ENCODE measurements around the gene RGS7. TPM values are rescaled to one million over a fixed set of nuclear protein-coding genes. Genes with fewer than 3 reads are reported as not detected.
"Not testable (repeated sequence)": the region's sequence is repeated elsewhere in the genome, so short reads cannot be mapped to it uniquely, and the experiment has no call there.

RGS7 gene
- total and polyA plus RNA-seq, 7 experiments from 2014 or later: not detected

DNA sequence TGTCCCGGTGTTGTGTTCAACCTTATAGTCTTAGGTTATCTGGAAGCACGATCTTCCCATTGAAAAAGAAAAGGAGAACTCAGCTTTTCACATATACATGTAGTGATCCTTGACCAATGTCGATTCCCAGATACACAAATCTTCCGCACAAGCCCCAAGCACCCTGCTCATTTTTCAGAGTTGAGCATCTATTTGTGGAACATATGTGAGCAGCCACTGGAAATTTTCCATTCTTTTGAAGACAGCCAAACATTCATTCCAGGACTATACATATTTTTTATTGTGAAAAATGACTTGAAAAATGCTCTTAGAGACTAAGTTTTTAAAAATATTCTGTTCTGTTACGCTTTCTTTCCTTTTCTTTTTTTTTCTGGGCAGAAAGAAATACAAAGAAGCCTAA, 371.9 kb downstream of the RGS7 start:
- intact Hi-C loops (cut with micrococcal nuclease): no loop called here
- DNase-seq (no peak), ATAC-seq (no peak)
- Histone ChIP-seq H3K4me3 (ENCODE audit: low read length) (no peak overlapping the region), H3K4me1 (ENCODE audit: control insufficient read depth in 2 of 2, insufficient read depth in 2 of 2, low read length in 2 of 2) (no peaks in the 10 kb centered on the region), H3K9me3 (ENCODE audit: control insufficient read depth in 2 of 3, low read length in 3 of 3) (no peaks in the 10 kb centered on the region), H3K27ac (ENCODE audit: low read depth, low read length) (no peak overlapping the region), H3K27me3 (ENCODE audit: control insufficient read depth in 2 of 2, insufficient read depth in 2 of 2, low read length in 2 of 2) (no peaks in the 10 kb centered on the region), H3K36me3 (ENCODE audit: control insufficient read depth in 2 of 3, insufficient read depth in 3 of 3, low read length in 3 of 3) (no peaks in the 10 kb centered on the region)
- ChIA-PET POLR2A (no interaction called here), CTCF (no interaction called here)
- Mint-ChIP-seq H3K4me1 (no peaks in the 10 kb centered on the region), H3K36me3 (peaks cover 0 to 4% (median 0%) of the 10 kb centered on the region in 5 donors), H3K27ac (no peak overlapping the region), H3K27me3 (no peaks in the 10 kb centered on the region), H3K9me3 (peaks cover 0 to 7% (median 2%) of the 10 kb centered on the region in 11 donors), H3K4me3 (no peak overlapping the region)

DNA sequence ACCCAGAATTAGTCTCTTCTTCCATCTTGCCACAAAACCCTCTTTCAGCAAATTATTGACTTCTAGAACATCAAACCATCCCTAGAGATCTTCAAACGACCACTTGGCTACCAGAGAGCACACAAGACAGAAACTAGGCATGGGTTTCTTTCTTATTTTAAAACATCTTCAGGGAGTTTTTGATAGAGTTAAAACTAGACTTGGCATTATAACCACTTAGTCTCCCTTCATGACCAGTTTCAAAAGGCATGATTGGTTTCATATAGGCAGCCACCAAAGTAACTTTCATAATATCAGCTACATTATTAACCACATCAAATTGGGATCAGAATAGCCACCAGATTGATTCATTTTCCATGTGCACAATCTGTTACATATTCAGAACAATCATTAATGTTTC, 376.7 kb downstream of the RGS7 start:
- ChIA-PET CTCF (no interaction called here), POLR2A (no interaction called here)
- H3K36me3 Mint-ChIP-seq: peaks cover 0 to 4% (median 0%) of the 10 kb centered on the region in 5 donors

GRCh38 chr1:240976685-240977084, 380.3 kb downstream of the RGS7 start:
- POLR2A ChIA-PET: no interaction called here
- H3K4me1 Mint-ChIP-seq: no peaks in the 10 kb centered on the region

More for the DNA sequence above, 376.7 kb downstream of the RGS7 start:
- Histone ChIP-seq H3K9me3 (ENCODE audit: control insufficient read depth in 2 of 3, low read length in 3 of 3) (no peaks in the 10 kb centered on the region), H3K4me1 (ENCODE audit: control insufficient read depth in 2 of 2, insufficient read depth in 2 of 2, low read length in 2 of 2) (no peaks in the 10 kb centered on the region), H3K27ac (ENCODE audit: low read depth, low read length) (no peak overlapping the region), H3K4me3 (ENCODE audit: low read length) (no peak overlapping the region), H3K36me3 (ENCODE audit: control insufficient read depth in 2 of 3, insufficient read depth in 3 of 3, low read length in 3 of 3) (no peaks in the 10 kb centered on the region), H3K27me3 (ENCODE audit: control insufficient read depth in 2 of 2, insufficient read depth in 2 of 2, low read length in 2 of 2) (no peaks in the 10 kb centered on the region)
- Mint-ChIP-seq H3K27me3 (no peaks in the 10 kb centered on the region), H3K27ac (no peak overlapping the region), H3K9me3 (peaks cover 0 to 12% (median 2%) of the 10 kb centered on the region in 11 donors), H3K4me3 (no peak overlapping the region), H3K4me1 (no peaks in the 10 kb centered on the region)
- DNase-seq (no peak), ATAC-seq (no peak)
- intact Hi-C loops (cut with micrococcal nuclease): no loop called here

DNA sequence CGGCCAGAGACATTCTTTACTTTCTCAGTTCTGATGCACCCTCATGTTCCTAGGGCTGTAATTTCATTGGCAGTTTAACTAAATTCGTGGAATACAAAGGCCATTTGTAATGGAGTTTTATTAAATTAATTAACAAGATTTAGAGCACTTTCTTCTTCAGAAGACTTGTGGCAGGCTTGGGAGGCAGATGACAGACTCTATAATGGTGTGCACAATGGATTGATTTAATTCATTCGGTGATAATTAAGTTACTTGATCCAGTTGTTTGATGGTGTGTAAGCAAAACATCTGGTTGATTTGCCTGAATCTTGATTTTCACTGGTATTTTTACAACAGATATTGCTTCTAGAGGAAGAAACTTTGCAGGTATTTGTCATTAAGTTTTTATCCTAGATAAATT, 383.1 kb downstream of the RGS7 start:
- H3K4me1 Mint-ChIP-seq: no peaks in the 10 kb centered on the region
- H3K36me3 Mint-ChIP-seq: peaks cover 0 to 4% (median 0%) of the 10 kb centered on the region in 5 donors
- H3K27ac ChIP-seq (ENCODE audit: low read depth, low read length): no peak overlapping the region
- CTCF ChIA-PET: no interaction called here
- intact Hi-C loops (cut with micrococcal nuclease): no loop called here
- POLR2A ChIA-PET: no interaction called here
- H3K4me1 ChIP-seq (ENCODE audit: control insufficient read depth in 2 of 2, insufficient read depth in 2 of 2, low read length in 2 of 2): no peaks in the 10 kb centered on the region
- no peak overlapping the region for H3K27ac Mint-ChIP-seq
- H3K27me3 ChIP-seq (ENCODE audit: control insufficient read depth in 2 of 2, insufficient read depth in 2 of 2, low read length in 2 of 2): no peaks in the 10 kb centered on the region
- DNase-seq (no peak), ATAC-seq (no peak)
- H3K4me3 ChIP-seq (ENCODE audit: low read length): no peak overlapping the region
- no peak overlapping the region for H3K4me3 Mint-ChIP-seq
- peaks cover 0 to 6% (median 0%) of the 10 kb centered on the region in 5 donors for H3K27me3 Mint-ChIP-seq
- H3K36me3 ChIP-seq (ENCODE audit: control insufficient read depth in 2 of 3, insufficient read depth in 3 of 3, low read length in 3 of 3): no peaks in the 10 kb centered on the region
- H3K9me3 ChIP-seq (ENCODE audit: control insufficient read depth in 2 of 3, low read length in 3 of 3): no peaks in the 10 kb centered on the region
- H3K9me3 Mint-ChIP-seq: peaks cover 0 to 11% (median 3%) of the 10 kb centered on the region in 11 donors

More at GRCh38 chr1:240976685-240977084, 380.3 kb downstream of the RGS7 start:
- no peak for ATAC-seq
- Mint-ChIP-seq H3K27ac (no peak overlapping the region), H3K27me3 (no peaks in the 10 kb centered on the region), H3K9me3 (peaks cover 0 to 9% (median 2%) of the 10 kb centered on the region in 11 donors), H3K36me3 (no peaks in the 10 kb centered on the region), H3K4me3 (no peak overlapping the region)
- intact Hi-C loops (cut with micrococcal nuclease): no loop called here
- Histone ChIP-seq H3K4me1 (ENCODE audit: control insufficient read depth in 2 of 2, insufficient read depth in 2 of 2, low read length in 2 of 2) (no peaks in the 10 kb centered on the region), H3K9me3 (ENCODE audit: control insufficient read depth in 2 of 3, low read length in 3 of 3) (no peaks in the 10 kb centered on the region), H3K27ac (ENCODE audit: low read depth, low read length) (no peak overlapping the region), H3K36me3 (ENCODE audit: control insufficient read depth in 2 of 3, insufficient read depth in 3 of 3, low read length in 3 of 3) (no peaks in the 10 kb centered on the region), H3K27me3 (ENCODE audit: control insufficient read depth in 2 of 2, insufficient read depth in 2 of 2, low read length in 2 of 2) (no peaks in the 10 kb centered on the region), H3K4me3 (ENCODE audit: low read length) (no peak overlapping the region)
- CTCF ChIA-PET: no interaction called here
- DNase-seq: no peak

DNA sequence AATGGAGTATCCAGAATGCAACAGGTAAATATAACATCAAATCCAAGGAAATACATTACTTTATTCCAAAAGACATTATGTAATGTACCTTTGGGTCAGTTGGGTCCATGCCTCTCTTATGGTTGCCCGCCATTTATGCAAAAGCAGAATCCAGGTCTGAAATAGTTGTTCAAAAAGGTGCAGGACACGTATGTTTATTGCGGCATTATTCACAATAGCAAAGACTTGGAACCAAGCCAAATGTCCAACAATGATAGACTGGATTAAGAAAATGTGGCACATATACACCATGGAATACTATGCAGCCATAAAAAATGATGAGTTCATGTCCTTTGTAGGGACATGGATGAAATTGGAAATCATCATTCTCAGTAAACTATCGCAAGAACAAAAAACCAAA, 384.9 kb downstream of the RGS7 start:
- H3K36me3 Mint-ChIP-seq; H3K4me3 Mint-ChIP-seq; ATAC-seq; H3K4me1 Mint-ChIP-seq; POLR2A ChIA-PET; H3K4me3 ChIP-seq (ENCODE audit: low read length); H3K27ac Mint-ChIP-seq; H3K27me3 ChIP-seq (ENCODE audit: control insufficient read depth in 2 of 2, insufficient read depth in 2 of 2, low read length in 2 of 2); CTCF ChIA-PET; H3K36me3 ChIP-seq (ENCODE audit: control insufficient read depth in 2 of 3, insufficient read depth in 3 of 3, low read length in 3 of 3); DNase-seq; H3K4me1 ChIP-seq (ENCODE audit: control insufficient read depth in 2 of 2, insufficient read depth in 2 of 2, low read length in 2 of 2); H3K27ac ChIP-seq (ENCODE audit: low read depth, low read length); H3K9me3 ChIP-seq (ENCODE audit: control insufficient read depth in 2 of 3, low read length in 3 of 3); intact Hi-C loops (cut with micrococcal nuclease): not testable (repeated sequence)
- peaks cover 0 to 12% (median 0%) of the 10 kb centered on the region in 5 donors for H3K27me3 Mint-ChIP-seq
- peaks cover 0 to 11% (median 3%) of the 10 kb centered on the region in 11 donors for H3K9me3 Mint-ChIP-seq

GRCh38 chr1:240970253-240970652, 386.8 kb downstream of the RGS7 start:
- Mint-ChIP-seq H3K9me3 (peaks cover 0 to 11% (median 3%) of the 10 kb centered on the region in 11 donors), H3K4me1 (no peaks in the 10 kb centered on the region), H3K27me3 (peaks cover 0 to 12% (median 0%) of the 10 kb centered on the region in 5 donors), H3K36me3 (peaks cover 0 to 4% (median 0%) of the 10 kb centered on the region in 5 donors), H3K27ac (no peak overlapping the region), H3K4me3 (no peak overlapping the region)
- ChIA-PET POLR2A (no interaction called here), CTCF (no interaction called here)
- Histone ChIP-seq H3K4me1 (ENCODE audit: control insufficient read depth in 2 of 2, insufficient read depth in 2 of 2, low read length in 2 of 2) (no peaks in the 10 kb centered on the region), H3K9me3 (ENCODE audit: control insufficient read depth in 2 of 3, low read length in 3 of 3) (no peaks in the 10 kb centered on the region), H3K4me3 (ENCODE audit: low read length) (no peak overlapping the region), H3K27ac (ENCODE audit: low read depth, low read length) (no peak overlapping the region), H3K27me3 (ENCODE audit: control insufficient read depth in 2 of 2, insufficient read depth in 2 of 2, low read length in 2 of 2) (no peaks in the 10 kb centered on the region), H3K36me3 (ENCODE audit: control insufficient read depth in 2 of 3, insufficient read depth in 3 of 3, low read length in 3 of 3) (no peaks in the 10 kb centered on the region)
- no peak for DNase-seq
- no peak for ATAC-seq
- intact Hi-C loops (cut with micrococcal nuclease): no loop called here

GRCh38 chr1:240968864-240969263, 388.1 kb downstream of the RGS7 start:
- H3K9me3 Mint-ChIP-seq: peaks cover 0 to 11% (median 1%) of the 10 kb centered on the region in 11 donors
- Histone ChIP-seq H3K27ac (ENCODE audit: low read depth, low read length) (no peak overlapping the region), H3K9me3 (ENCODE audit: control insufficient read depth in 2 of 3, low read length in 3 of 3) (no peaks in the 10 kb centered on the region), H3K36me3 (ENCODE audit: control insufficient read depth in 2 of 3, insufficient read depth in 3 of 3, low read length in 3 of 3) (no peaks in the 10 kb centered on the region), H3K27me3 (ENCODE audit: control insufficient read depth in 2 of 2, insufficient read depth in 2 of 2, low read length in 2 of 2) (no peaks in the 10 kb centered on the region), H3K4me1 (ENCODE audit: control insufficient read depth in 2 of 2, insufficient read depth in 2 of 2, low read length in 2 of 2) (no peaks in the 10 kb centered on the region), H3K4me3 (ENCODE audit: low read length) (no peak overlapping the region)
- POLR2A ChIA-PET: no interaction called here
- no peak for ATAC-seq
- CTCF ChIA-PET: no interaction called here
- peaks cover 0 to 12% (median 0%) of the 10 kb centered on the region in 5 donors for H3K27me3 Mint-ChIP-seq
- H3K4me1 Mint-ChIP-seq: no peaks in the 10 kb centered on the region
- H3K27ac Mint-ChIP-seq: no peak overlapping the region
- intact Hi-C loops (cut with micrococcal nuclease): no loop called here
- no peak for DNase-seq
- H3K36me3 Mint-ChIP-seq: peaks cover 0 to 4% (median 0%) of the 10 kb centered on the region in 5 donors
- H3K4me3 Mint-ChIP-seq: no peak overlapping the region

Measured in naive thymus-derived CD4-positive, alpha-beta T cell (primary cell).